SK-N-SH (cell line): ENCODE measurements around the gene IMPACT. TPM values are rescaled to one million over a fixed set of nuclear protein-coding genes. Genes with fewer than 3 reads are reported as not detected.

Source experiments
- CTCF ChIA-PET: fragments of 300-600, 350-600 bp; formaldehyde crosslinking; extraction: SDS; loops from one replicate; lab custom pipeline; 2021; lab: Yijun Ruan, JAX
- POLR2A ChIA-PET: fragments of 350-600 bp; sonication (Branson Sonifier 250); formaldehyde crosslinking; extraction: SDS; loops from one replicate; lab custom pipeline; 2020; ENCODE audit warnings: antibody characterized with exemption, inconsistent platforms; lab: Yijun Ruan, JAX
- DNase-seq: peaks from one replicate; pipeline ENCODE4 v3.0.0; 2012
- H2AFZ ChIP-seq: fragments of 200-600 bp; sonication (generic); 2 replicates; pipeline ENCODE4 v1.8.1; 2016; ENCODE audit warnings: antibody characterized with exemption, mild to moderate bottlenecking, low read depth
- H3F3A ChIP-seq: fragments of 200-600 bp; sonication (generic); replicated peaks from 2 replicates; pipeline ENCODE3; 2016; ENCODE audit warnings: antibody characterized with exemption, mild to moderate bottlenecking; ENCODE audit not compliant: insufficient read depth
- H3K27ac ChIP-seq, 2 experiments: fragments of 200-500 bp in 1 of 2; fragments of 200-600 bp in 1 of 2; sonication (Bioruptor generic) in 1 of 2; sonication (generic), shearing (Covaris generic) in 1 of 2; 2 replicates each; pipeline versions ENCODE4 v1.5.1 to v1.6.1; 2014 to 2016; ENCODE audit warnings: low read depth in 2 of 2, inconsistent platforms in 1 of 2, low read length in 1 of 2, mild to moderate bottlenecking in 1 of 2, mixed read lengths in 1 of 2
- H3K27me3 ChIP-seq: fragments of 200-600 bp; sonication (generic), shearing (Covaris generic); 2 replicates; pipeline ENCODE4 v1.6.1; 2016; ENCODE audit warnings: mixed run types; ENCODE audit not compliant: insufficient read depth
- H3K36me3 ChIP-seq, 2 experiments: fragments of 200-500 bp in 1 of 2; fragments of 200-600 bp in 1 of 2; sonication (Bioruptor generic) in 1 of 2; sonication (generic) in 1 of 2; replicated peaks in 1 of 2; 2 replicates each; pipeline versions ENCODE3 to v1.5.1; 2014 to 2016; ENCODE audit warnings: low read length in 1 of 2, mild to moderate bottlenecking in 1 of 2; ENCODE audit not compliant: insufficient read depth in 2 of 2, control insufficient read depth in 1 of 2
- H3K4me1 ChIP-seq, 2 experiments: fragments of 200-500 bp in 1 of 2; fragments of 200-600 bp in 1 of 2; sonication (Bioruptor generic) in 1 of 2; sonication (generic), shearing (Covaris generic) in 1 of 2; 2 replicates each; pipeline versions ENCODE4 v1.5.1 to v1.6.1; 2014 to 2016; ENCODE audit warnings: low read depth in 1 of 2, low read length in 1 of 2, mixed run types in 1 of 2; ENCODE audit not compliant: insufficient read depth in 2 of 2, control insufficient read depth in 1 of 2
- H3K4me2 ChIP-seq: fragments of 200-600 bp; sonication (generic), shearing (Covaris generic); 2 replicates; pipeline ENCODE4 v1.6.1; 2017; ENCODE audit warnings: mixed run types
- H3K4me3 ChIP-seq, 2 experiments: fragments of 200-500 bp in 1 of 2; fragments of 200-600 bp in 1 of 2; sonication (Bioruptor generic) in 1 of 2; sonication (generic), shearing (Covaris generic) in 1 of 2; 2 replicates each; pipeline versions ENCODE4 v1.5.1 to v1.8.1; 2014 to 2016; ENCODE audit warnings: low read depth in 2 of 2, inconsistent platforms in 1 of 2, low read length in 1 of 2, mild to moderate bottlenecking in 1 of 2, mixed read lengths in 1 of 2, moderate library complexity in 1 of 2
- H3K79me2 ChIP-seq: fragments of 200-600 bp; sonication (generic); 2 replicates; pipeline ENCODE4 v1.8.1; 2017; ENCODE audit warnings: mild to moderate bottlenecking; ENCODE audit not compliant: insufficient read depth
- H3K9ac ChIP-seq: fragments of 200-600 bp; sonication (generic); 2 replicates; pipeline ENCODE4 v1.6.1; 2017; ENCODE audit warnings: mixed run types
- H3K9me2 ChIP-seq: fragments of 200-600 bp; sonication (generic); 2 replicates; pipeline ENCODE4 v1.6.1; 2017; ENCODE audit warnings: mixed run types
- H3K9me3 ChIP-seq: fragments of 200-600 bp; sonication (generic); 2 replicates; pipeline ENCODE4 v1.6.1; 2017; ENCODE audit warnings: mixed run types, mild to moderate bottlenecking, moderate library complexity
- H4K20me1 ChIP-seq: fragments of 200-600 bp; sonication (generic); 2 replicates; pipeline ENCODE4 v1.6.1; 2017; ENCODE audit warnings: mild to moderate bottlenecking, mixed run types; ENCODE audit not compliant: insufficient read depth
- CHD2 ChIP-seq: fragments of 150-350 bp; IDR thresholded peaks from 2 replicates; pipeline ENCODE4 v1.6.1; 2018; ENCODE audit warnings: low read length; ENCODE audit not compliant: partially characterized antibody
- CTCF ChIP-seq: fragments of 200-600 bp; sonication (generic); IDR thresholded peaks from 2 replicates; pipeline ENCODE4 v1.6.1; 2017; ENCODE audit warnings: antibody characterized with exemption, mild to moderate bottlenecking, moderate library complexity
- ELF1 ChIP-seq: IDR thresholded peaks from 2 replicates; pipeline ENCODE4 v1.4.0; 2012
- FOXJ3 ChIP-seq: sonication (generic); formaldehyde crosslinking; IDR thresholded peaks from 2 replicates; pipeline ENCODE4 v1.5.1; 2020; ENCODE audit warnings: mild to moderate bottlenecking, missing genetic modification reagents
- GATA2 ChIP-seq: sonication (generic); formaldehyde crosslinking; IDR thresholded peaks from 2 replicates; pipeline ENCODE4 v1.5.0; 2020; ENCODE audit warnings: mild to moderate bottlenecking, missing genetic modification reagents
- MEF2A ChIP-seq: IDR thresholded peaks from 2 replicates; pipeline ENCODE4 v1.4.0; 2012; ENCODE audit warnings: low read depth, borderline replicate concordance
- MXI1 ChIP-seq: IDR thresholded peaks from 2 replicates; pipeline ENCODE4 v1.6.1; 2012; ENCODE audit warnings: mild to moderate bottlenecking, low read depth, low read length, improper control_type of control experiment
- NFIC ChIP-seq: IDR thresholded peaks from 2 replicates; pipeline ENCODE4 v1.4.0; 2012; ENCODE audit warnings: borderline replicate concordance
- POLR2AphosphoS5 ChIP-seq: IDR thresholded peaks from 2 replicates; pipeline ENCODE4 v1.6.1; 2012; ENCODE audit warnings: low read depth, low read length
- RCOR1 ChIP-seq: fragments of 150-350 bp; IDR thresholded peaks from 2 replicates; pipeline ENCODE4 v1.6.1; 2017; ENCODE audit warnings: antibody characterized with exemption, low read length
- SIN3A ChIP-seq: IDR thresholded peaks from 2 replicates; pipeline ENCODE4 v1.6.1; 2012; ENCODE audit warnings: low read depth, mild to moderate bottlenecking, low read length, moderate library complexity, borderline replicate concordance
- TAF1 ChIP-seq: IDR thresholded peaks from 2 replicates; pipeline ENCODE4 v1.6.1; 2012; ENCODE audit warnings: low read depth, mild to moderate bottlenecking, low read length, moderate library complexity, borderline replicate concordance
- TCF12 ChIP-seq: IDR thresholded peaks from 2 replicates; pipeline ENCODE4 v1.4.0; 2012
- YY1 ChIP-seq: IDR thresholded peaks from 2 replicates; pipeline ENCODE4 v1.4.0; 2012; ENCODE audit warnings: low read depth, mild to moderate bottlenecking
- ZBTB33 ChIP-seq: IDR thresholded peaks from 2 replicates; pipeline ENCODE4 v1.4.0; 2012; ENCODE audit warnings: low read depth, borderline replicate concordance
- WGBS: methylation state at CpG from one replicate; pipeline ENCODE4 v1.1.6; 2017; ENCODE audit warnings: low lambda C conversion rate; 5-methylcytosine and 5-hydroxymethylcytosine counted together
- polyA plus RNA-seq, 3 experiments: library from polyadenylated mRNA; depleted of rRNA; stranded (reverse); fragments of >200 nt; gene quantifications; 2 replicates each; pipeline ENCODE4 v1.2.3, GENCODE V29; 2012

The IMPACT gene
- polyA plus RNA-seq, 1 of the 3 experiments (the other 2 are of a cell fraction): 13.0 TPM

GRCh38 chr18:24446953-24447538 lies 20.6 kb downstream of the IMPACT start:
- no peak overlapping the region for H3K4me2 ChIP-seq
- H3K4me1 ChIP-seq: no peaks in the 10 kb centered on the region
- H3K79me2 ChIP-seq: no peaks in the 10 kb centered on the region
- no peaks in the 10 kb centered on the region for H3K9me3 ChIP-seq
- ChIA-PET CTCF (interaction anchor here (1.0 to 2.3 kb wide), 4 partner anchors 13 to 88 kb away, joined by 3 to 8 read pairs (median 4); no protein-coding TSS in a partner anchor), POLR2A (no interaction called here)
- H3F3A ChIP-seq: no peaks in the 10 kb centered on the region
- no peak overlapping the region for H3K4me3 ChIP-seq
- DNase-seq: no peak
- no peak overlapping the region for H3K9ac ChIP-seq
- TF ChIP-seq CTCF (peak; percentile 35), ELF1 (no peak), NFIC (no peak)
- no peaks in the 10 kb centered on the region for H4K20me1 ChIP-seq
- 75% methylated on average over 1 of the region's 1 CpG for WGBS
- no peak overlapping the region for H2AFZ ChIP-seq
- peaks cover 74 to 94% of the 10 kb centered on the region in 2 experiments for H3K36me3 ChIP-seq
- no peaks in the 10 kb centered on the region for H3K27me3 ChIP-seq
- no peaks in the 10 kb centered on the region for H3K9me2 ChIP-seq
- H3K27ac ChIP-seq: no peak overlapping the region

DNA sequence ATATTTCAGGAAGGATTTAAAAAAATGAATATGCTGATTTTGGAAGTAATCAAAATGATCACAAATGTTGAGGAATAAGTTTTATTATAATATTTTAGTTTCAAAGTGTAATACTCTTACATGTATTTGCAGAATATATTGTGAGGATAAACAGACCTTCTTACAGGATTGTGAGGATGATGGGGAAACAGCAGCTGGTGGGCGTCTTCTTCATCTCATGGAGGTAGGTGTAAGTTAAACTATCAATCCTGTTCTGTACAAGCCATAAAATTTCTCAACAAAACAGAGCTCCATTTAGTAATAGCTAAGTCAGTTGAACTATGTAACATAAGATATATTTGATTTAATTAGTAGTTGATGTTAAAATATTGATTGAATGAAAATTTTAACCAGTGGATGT lies 21.5 kb downstream of the IMPACT start:
- Histone ChIP-seq H3K27me3 (no peaks in the 10 kb centered on the region), H3K4me2 (no peak overlapping the region), H3K27ac (no peak overlapping the region), H3K36me3 (peaks cover 71 to 91% of the 10 kb centered on the region in 2 experiments), H3K79me2 (no peaks in the 10 kb centered on the region), H3K9ac (no peak overlapping the region), H3K4me1 (no peaks in the 10 kb centered on the region), H3K9me3 (no peaks in the 10 kb centered on the region), H2AFZ (no peak overlapping the region), H3F3A (no peaks in the 10 kb centered on the region), H4K20me1 (no peaks in the 10 kb centered on the region)
- POLR2A ChIA-PET: no interaction called here
- CTCF ChIA-PET: interaction anchor here (0.8 to 2.3 kb wide), 2 partner anchors 11 to 89 kb away, joined by 3 to 8 read pairs; no protein-coding TSS in a partner anchor
- no peak for DNase-seq
- no peak for TF ChIP-seq TCF12
- TF ChIP-seq POLR2AphosphoS5: no peak
- no peak for TF ChIP-seq RCOR1
- no peak for TF ChIP-seq MEF2A
- TF ChIP-seq TAF1: no peak
- TF ChIP-seq ELF1: no peak
- TF ChIP-seq ZBTB33: no peak
- no peak for TF ChIP-seq CHD2
- no peak for TF ChIP-seq MXI1
- no peak for TF ChIP-seq SIN3A
- no peak for TF ChIP-seq CTCF
- TF ChIP-seq YY1: no peak
- TF ChIP-seq FOXJ3 (CRISPR knock-in tag): no peak
- TF ChIP-seq GATA2: no peak
- TF ChIP-seq, all 33 proteins: peak for 0
- Histone ChIP-seq H3K9me2 (no peaks in the 10 kb centered on the region), H3K4me3 (no peak overlapping the region)
- WGBS: 97% methylated on average over 1 of the region's 1 CpG
